ENCODE measurements around the gene PRSS57. TPM values are rescaled to one million over a fixed set of nuclear protein-coding genes. Genes with fewer than 3 reads are reported as not detected.
"Not testable (repeated sequence)": the region's sequence is repeated elsewhere in the genome, so short reads cannot be mapped to it uniquely, and the experiment has no call there.

The PRSS57 gene
- total and polyA plus RNA-seq, 2 of the 8 experiments (the other 6 are each of a cell fraction or from before 2014, with no cell fraction given): not detected

GRCh38 chr19:698529-698928, 3.3 kb upstream of the PRSS57 start:
- not testable (repeated sequence) for DNase-seq (ENCODE audit: low read depth in 1 of 2, low spot score in 2 of 2); H3K9ac ChIP-seq (replicated peaks in 1 of 4; ENCODE audit: extremely low read depth in 1 of 4, low read depth in 3 of 4, low read length in 3 of 4); H2BK20ac ChIP-seq (ENCODE audit: low read length); H2BK12ac ChIP-seq (ENCODE audit: low read depth, low read length); H3K27me3 ChIP-seq (replicated peaks in 1 of 4; ENCODE audit: control insufficient read depth in 3 of 4, extremely low read depth in 1 of 4, insufficient read depth in 3 of 4, low read length in 3 of 4); H3K9me3 ChIP-seq (ENCODE audit: insufficient read depth in 2 of 2, low read depth in 1 of 2, low read length in 1 of 2); FAIRE-seq; H3K56ac ChIP-seq (replicated peaks; ENCODE audit: insufficient read length, low read depth, low read length); H4K20me1 ChIP-seq (replicated peaks in 1 of 2; ENCODE audit: control insufficient read depth in 1 of 2, insufficient read depth in 2 of 2, low read length in 2 of 2); H4K8ac ChIP-seq (ENCODE audit: extremely low read depth, insufficient read depth, low read length); H3K4me3 ChIP-seq (ENCODE audit: extremely low read depth in 1 of 4, insufficient read depth in 2 of 4, low read depth in 3 of 4, low read length in 4 of 4); H3K14ac ChIP-seq (ENCODE audit: insufficient read length); H3K27ac ChIP-seq (ENCODE audit: low read depth, low read length); H2BK15ac ChIP-seq (ENCODE audit: low read length); H3K18ac ChIP-seq (ENCODE audit: extremely low read depth, low read length); H3K36me3 ChIP-seq (ENCODE audit: control insufficient read depth in 2 of 4, insufficient read depth in 4 of 4, low read length in 3 of 4); H3K79me1 ChIP-seq (ENCODE audit: low read depth, low read length); H2BK120ac ChIP-seq (replicated peaks; ENCODE audit: low read depth, low read length); H2AFZ ChIP-seq (ENCODE audit: low read length); H3K23ac ChIP-seq (ENCODE audit: insufficient read length); H4K91ac ChIP-seq (replicated peaks; ENCODE audit: insufficient read length, low read length); H3K23me2 ChIP-seq (ENCODE audit: low read depth, low read length); H3K79me2 ChIP-seq (ENCODE audit: control insufficient read depth in 1 of 2, insufficient read depth in 2 of 2, low read length in 2 of 2); H3K4ac ChIP-seq (replicated peaks; ENCODE audit: insufficient read length, low read depth, low read length); H2BK5ac ChIP-seq (ENCODE audit: low read depth, low read length); H3K4me2 ChIP-seq (ENCODE audit: insufficient read depth in 1 of 2, low read depth in 2 of 2, low read length in 2 of 2); H3K4me1 ChIP-seq (replicated peaks in 1 of 4; ENCODE audit: control insufficient read depth in 3 of 4, insufficient read depth in 4 of 4, low read length in 3 of 4); H2AK5ac ChIP-seq (ENCODE audit: low read depth, low read length); H4K5ac ChIP-seq (ENCODE audit: insufficient read length, low read depth, low read length)
- ChIA-PET CTCF (ENCODE audit: partially characterized antibody) (interaction anchor here (0.6 to 1.9 kb wide), 3 partner anchors 9 to 272 kb away, joined by 3 to 16 read pairs (median 3); no protein-coding TSS in a partner anchor), POLR2A (ENCODE audit: partially characterized antibody) (interaction anchor here (1.3 kb wide), 1 partner anchor 100 kb away, joined by 3 read pairs; no protein-coding TSS in a partner anchor)
- WGBS, 2 experiments (ENCODE audit: extremely low coverage in 1 of 2, insufficient coverage in 1 of 2, insufficient read length in 1 of 2, insufficient replicate concordance in 2 of 2, low coverage in 1 of 2, low lambda C conversion rate in 2 of 2, missing lambda C conversion rate in 1 of 2): 90% methylated on average over 15 of the region's 15 CpGs; no CpG with 5 or more reads in 1 of the 2 experiments

Data from H1 (cell line).